HG03378 (cell line): ENCODE results near the gene LUC7L.
"Not testable (repeated sequence)": the region's sequence is repeated elsewhere in the genome, so short reads cannot be mapped to it uniquely, and the experiment has no call there.

ENCODE experiments used
- ATAC-seq: cut with Tn5 transposase; IDR thresholded peaks from one replicate; pipeline ENCODE4 v1.9.1; 2021; ENCODE audit warnings: mild to moderate bottlenecking, moderate library complexity; ENCODE audit not compliant: unreplicated experiment

The LUC7L gene

DNA sequence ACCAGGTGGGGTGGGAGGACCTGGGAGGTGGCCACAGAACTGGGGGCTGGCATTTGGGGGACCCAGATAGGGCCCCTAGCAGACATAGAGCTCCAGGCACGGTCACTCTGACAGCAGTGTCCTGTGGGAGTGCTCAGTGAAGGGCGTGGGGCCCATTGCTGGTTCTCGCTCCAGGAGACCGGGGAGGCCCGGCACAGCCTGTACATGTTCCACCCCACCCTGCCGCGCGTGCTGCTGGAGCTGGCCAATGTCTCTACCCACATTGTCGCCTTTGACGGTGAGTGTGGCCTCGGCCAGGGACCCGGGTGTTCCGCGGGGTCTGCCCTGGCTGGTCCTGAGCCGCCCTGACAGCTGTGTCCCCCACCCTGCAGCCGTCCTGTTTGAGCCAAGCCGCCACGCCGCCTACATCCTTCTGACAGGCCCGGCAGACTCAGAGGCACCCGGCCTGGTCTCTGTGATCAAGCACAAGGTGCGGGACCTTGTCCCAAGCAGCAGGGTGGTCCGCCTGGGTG, 35.2 kb upstream of the LUC7L start:
- no peak for ATAC-seq

- no peak for ATAC-seq
These were observed 34.7 kb upstream of the LUC7L start for GRCh38 chr16:263944-264343.

DNA sequence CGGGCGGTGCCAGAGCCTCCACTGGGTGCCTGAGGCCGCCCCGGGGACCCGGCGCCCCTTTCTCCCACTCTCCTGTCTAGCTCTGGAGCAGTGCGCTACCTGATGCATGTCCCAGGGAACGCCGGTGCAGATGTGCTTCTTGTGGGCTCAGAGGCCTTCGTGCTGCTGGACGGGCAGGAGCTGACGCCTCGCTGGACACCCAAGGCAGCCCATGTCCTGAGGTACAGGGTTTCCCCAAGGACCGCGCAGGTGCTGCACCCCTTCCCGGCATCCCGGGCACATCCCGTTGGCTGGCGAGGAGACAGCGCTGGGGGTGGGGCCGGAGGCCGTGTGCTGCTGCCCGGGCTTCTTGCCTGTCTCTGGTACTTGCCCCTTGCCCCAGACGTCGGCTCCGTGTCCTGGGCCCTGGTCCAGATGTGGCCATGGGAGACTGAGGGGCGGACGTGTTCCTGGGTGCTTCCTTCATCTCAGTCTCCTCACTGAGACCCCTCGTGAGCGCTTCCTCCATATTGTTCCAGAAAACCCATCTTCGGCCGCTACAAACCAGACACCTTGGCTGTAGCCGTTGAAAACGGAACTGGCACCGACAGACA, 34.0 kb upstream of the LUC7L start:
- no peak for ATAC-seq

GRCh38 chr16:262121-262745, 33.0 kb upstream of the LUC7L start:
- no peak for ATAC-seq

DNA sequence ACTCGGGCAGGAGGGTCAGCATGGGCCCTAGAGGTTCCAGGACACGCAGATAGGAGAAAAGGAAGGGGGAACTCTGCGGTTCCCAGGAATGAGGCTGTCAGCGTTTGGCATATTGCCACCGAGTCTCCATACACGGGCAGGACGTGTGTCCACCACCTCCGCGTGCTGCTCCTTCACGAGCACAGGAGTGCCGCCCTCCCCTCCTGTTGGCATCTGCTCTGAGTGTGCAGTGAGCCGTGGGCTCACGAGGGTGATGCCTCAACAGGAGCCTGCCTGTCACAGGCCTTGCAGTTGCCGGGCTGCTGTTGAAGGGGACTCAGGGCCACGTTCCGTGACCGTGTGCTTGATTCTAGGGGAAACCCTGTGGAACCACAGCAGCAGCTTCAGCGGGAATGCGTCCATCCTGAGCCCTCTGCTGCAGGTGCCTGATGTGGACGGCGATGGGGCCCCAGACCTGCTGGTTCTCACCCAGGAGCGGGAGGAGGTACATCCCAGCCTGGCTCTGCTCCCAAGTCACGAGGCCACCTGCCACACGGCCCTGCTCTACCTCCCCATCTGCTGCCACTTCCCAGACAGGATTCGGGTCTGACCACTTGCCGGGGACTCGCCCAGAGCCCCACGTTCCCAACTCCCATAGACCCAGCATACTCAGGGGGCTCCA, 31.9 kb upstream of the LUC7L start:
- no peak for ATAC-seq

DNA sequence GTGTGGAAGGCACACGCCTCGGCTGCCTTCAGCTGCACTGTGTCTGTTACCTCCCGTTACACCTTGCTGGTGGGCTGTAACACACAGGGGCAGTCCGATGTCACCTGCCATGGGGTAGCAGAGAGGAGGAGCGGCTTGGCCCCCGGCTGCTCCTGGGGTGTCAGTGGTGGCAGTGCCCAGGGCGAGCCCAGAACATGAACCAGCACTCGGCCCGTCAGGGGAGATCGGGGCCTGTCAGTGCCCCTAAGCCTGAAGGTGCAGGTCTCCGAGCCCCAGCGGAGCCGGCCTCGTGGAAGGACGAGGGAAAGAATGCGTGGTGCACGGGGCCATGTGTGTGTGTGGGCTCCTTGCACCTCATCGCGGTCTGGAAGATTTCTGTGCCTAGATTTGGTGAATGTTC, 31.1 kb upstream of the LUC7L start:
- no peak for ATAC-seq

DNA sequence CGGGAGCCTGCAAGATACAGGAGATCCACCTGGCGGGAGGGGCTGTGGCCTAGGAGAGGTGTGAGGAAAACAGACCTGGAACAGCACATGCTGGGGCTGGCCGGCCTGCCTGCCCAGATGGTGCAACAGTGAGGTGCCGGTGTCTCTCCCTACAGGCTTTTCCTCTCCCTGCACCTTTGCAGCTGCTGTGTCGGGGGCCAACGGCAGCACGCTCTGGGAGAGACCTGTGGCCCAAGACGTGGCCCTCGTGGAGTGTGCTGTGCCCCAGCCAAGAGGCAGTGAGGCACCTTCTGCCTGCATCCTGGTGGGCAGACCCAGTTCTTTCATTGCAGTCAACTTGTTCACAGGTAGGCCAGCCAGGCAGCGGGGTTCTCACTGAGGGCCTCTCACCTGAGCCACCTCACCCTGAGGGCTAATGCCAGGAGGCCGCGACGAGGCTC, 30.6 kb upstream of the LUC7L start:
- no peak for ATAC-seq

DNA sequence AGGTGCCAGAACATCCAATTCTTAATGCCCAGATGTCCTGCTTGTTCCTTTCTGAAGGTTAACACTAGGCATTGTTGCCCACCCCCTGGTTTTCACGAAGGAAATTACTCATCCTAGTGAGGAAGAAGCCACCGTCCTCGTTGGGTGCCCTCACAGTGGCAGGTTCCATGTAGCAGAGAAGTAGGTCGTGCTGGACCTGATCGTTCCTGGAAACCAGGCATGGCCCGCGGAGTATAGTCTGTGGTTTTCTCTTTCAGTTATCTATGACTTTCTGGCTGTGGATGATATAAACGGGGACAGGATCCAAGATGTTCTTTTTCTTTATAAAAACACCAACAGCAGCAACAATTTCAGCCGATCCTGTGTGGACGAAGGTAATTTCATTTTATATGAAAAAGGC, 30.0 kb upstream of the LUC7L start:
- ATAC-seq = no peak

GRCh38 chr16:258091-258490, 28.8 kb upstream of the LUC7L start:
- ATAC-seq = not testable (repeated sequence)

GRCh38 chr16:255183-255582, 25.9 kb upstream of the LUC7L start:
- no peak for ATAC-seq

DNA sequence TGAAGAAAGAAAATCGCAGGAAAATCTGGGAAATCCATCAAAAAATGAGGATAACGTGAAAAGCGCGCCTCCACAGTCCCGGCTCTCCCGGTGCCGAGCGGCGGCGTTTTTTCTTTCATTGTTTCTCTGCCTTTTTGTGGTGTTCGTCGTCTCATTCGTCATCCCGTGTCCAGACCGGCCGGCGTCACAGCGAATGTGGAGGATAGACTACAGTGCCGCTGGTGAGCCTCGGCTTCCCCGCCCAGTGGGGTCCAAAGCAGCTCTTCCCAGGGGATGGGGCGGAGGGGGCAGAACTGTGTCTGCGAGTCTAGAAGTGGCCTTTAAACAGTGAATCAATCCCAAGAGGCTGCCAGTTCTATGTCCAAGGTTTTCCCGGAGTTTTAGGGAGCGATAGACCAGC, 25.2 kb upstream of the LUC7L start:
- no peak for ATAC-seq

DNA sequence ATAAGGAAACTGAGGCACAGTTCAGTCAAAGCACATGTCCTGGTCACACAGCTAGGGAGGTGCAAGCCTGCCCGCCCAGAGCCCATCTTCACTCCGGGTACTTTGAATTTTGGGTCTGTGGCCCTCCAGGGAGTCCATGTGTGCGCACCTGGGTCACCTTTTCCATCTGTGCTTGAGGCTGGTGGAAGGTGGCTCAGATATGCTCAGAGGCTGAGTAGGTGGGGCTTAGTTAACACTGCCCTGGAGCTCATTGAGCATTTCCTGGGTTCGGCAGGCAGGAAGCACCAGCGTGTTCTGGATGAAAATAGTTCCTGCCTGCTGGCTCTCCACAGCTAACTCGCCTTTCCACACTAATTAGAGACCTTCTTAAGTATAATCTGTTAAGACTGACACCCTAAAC, 24.6 kb upstream of the LUC7L start:
- ATAC-seq = no peak

DNA sequence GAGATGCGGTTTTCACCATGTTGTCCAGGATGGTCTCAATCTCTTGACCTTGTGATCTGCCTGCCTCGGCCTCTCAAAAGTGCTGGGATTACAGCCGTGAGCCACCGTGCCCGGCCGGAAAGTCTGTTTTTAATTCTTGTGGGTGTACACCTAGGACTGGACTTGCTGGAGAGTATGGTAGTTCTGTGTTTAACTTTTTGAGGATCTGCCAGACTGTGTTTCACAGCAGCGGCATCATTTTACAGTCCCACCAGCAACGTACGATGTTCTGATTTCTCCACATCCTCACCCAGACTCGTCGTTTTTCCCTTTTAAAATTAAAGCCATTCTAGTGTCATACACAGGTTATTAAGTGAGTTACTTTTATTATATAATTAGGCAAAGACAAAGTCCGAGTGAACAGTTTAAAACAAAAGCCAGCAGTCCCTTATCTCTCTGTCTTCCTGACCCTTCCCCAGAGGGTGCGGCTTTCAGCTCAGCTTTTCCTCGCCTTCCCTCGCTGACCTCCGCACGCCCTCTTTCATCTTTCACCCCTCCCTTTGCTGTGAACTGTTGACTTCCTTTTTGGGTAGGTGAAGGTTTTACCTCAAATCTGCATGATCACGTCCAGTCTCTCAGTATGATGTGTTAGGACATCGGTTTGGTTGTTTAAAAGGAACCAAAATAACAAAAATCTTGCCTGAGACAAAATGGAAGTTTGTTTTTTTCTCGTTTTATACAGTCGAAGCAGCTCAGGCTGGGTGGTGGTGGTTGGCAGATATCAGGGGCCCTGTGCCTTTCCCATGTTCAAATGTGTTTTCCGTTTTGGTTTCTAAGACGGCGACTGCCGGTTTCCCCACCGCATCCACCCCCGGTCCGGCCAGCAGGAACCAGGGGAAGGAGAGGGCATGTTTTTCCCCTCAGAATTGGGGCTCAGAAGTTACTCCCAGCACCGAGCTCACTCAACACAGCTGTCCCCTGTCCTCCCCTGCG, 23.4 kb upstream of the LUC7L start:
- ATAC-seq = no peak

GRCh38 chr16:249431-249830, 20.2 kb upstream of the LUC7L start:
- ATAC-seq = no peak

- no peak for ATAC-seq
These were observed 17.8 kb upstream of the LUC7L start for GRCh38 chr16:247027-247426.

- ATAC-seq = no peak
These were observed 15.9 kb upstream of the LUC7L start for GRCh38 chr16:245105-245504.

GRCh38 chr16:243348-243747, 14.1 kb upstream of the LUC7L start:
- ATAC-seq = no peak

GRCh38 chr16:242281-242680, 13.0 kb upstream of the LUC7L start:
- no peak for ATAC-seq

DNA sequence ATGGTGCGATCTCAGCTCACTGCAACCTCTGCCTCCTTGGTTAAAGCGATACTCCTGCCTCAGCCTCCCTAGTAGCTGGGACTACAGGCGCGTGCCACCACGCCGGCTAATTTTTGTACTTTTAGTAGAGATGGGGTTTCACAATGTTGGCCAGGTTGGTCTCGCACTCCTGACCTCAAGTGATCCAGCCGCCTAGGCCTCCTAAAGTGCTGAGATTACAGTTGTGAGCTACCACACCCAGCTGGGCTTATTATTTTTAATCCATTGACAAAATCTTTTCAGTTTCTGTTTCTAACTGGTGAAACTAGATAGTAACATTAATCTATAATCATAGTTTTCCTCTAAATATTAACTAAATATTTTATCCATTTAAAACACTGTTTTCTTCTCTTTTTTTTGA, 11.3 kb upstream of the LUC7L start:
- ATAC-seq = no peak

DNA sequence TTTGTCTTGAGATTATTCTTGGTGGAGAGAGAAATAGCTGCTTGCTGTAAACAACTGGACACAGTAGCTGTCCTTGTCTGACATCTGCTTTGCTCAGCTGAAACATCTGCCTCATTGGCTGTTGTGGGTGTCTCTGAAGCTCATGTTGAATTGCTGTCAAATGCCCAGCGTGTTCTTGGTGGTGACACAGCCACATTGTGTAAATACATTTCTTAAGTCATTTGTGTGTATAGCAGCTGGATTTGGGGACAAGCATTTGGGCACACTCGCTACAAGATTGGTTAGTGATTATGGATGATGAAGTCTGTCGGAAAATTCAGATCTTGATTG, 10.7 kb upstream of the LUC7L start:
- no peak for ATAC-seq
